Measurements from ENCODE around the gene NRXN3.

NRXN3 gene

DNA sequence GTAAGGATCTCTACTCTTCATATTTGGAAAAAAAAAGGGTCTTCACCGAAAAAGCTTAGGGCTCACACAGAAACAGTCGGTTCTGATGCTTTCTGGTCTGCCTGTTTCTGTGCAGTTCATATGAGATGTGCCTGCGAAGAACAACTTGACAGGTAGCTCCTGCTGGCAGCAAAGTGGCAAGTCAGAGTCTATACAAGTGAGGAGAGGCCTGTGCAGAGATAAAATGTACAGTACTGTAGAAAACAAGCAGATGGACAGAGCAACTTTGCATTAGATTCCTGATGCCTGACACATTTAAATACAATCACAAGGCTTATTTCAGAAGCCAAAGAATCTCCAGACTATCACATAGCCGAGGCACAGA, 1105.1 kb downstream of the NRXN3 start:
- DNase-seq = no peak

DNA sequence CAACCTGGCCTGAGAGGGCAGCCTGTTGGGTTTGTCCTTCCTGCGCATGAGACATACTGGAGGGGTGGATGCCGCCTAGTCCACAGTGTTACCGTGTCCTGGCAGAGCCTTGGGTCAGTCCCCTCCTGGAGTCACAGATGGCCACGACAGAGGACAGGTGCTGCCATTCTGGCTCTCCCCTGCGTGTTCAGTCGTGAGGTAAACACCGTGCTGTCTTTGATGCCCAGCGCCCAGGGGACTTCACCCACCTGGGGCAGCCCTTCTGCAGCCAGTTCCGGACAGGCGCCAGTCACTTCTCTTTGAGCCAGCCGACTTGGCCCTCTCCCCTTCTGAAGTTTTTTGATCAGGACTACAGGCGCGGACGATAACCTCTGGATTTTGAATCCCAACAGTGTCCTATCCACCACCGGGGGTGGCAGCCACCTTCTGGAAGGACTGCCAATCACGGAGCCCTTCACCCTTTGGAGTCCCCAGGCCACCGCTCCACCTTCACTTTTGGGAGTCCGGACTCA, 1108.2 kb downstream of the NRXN3 start:
- DNase-seq = no peak

GRCh38 chr14:79278798-79279644, 1108.8 kb downstream of the NRXN3 start:
- no peak for DNase-seq

- no peak for DNase-seq
Observed at GRCh38 chr14:79279645-79280597, 1109.7 kb downstream of the NRXN3 start.

DNA sequence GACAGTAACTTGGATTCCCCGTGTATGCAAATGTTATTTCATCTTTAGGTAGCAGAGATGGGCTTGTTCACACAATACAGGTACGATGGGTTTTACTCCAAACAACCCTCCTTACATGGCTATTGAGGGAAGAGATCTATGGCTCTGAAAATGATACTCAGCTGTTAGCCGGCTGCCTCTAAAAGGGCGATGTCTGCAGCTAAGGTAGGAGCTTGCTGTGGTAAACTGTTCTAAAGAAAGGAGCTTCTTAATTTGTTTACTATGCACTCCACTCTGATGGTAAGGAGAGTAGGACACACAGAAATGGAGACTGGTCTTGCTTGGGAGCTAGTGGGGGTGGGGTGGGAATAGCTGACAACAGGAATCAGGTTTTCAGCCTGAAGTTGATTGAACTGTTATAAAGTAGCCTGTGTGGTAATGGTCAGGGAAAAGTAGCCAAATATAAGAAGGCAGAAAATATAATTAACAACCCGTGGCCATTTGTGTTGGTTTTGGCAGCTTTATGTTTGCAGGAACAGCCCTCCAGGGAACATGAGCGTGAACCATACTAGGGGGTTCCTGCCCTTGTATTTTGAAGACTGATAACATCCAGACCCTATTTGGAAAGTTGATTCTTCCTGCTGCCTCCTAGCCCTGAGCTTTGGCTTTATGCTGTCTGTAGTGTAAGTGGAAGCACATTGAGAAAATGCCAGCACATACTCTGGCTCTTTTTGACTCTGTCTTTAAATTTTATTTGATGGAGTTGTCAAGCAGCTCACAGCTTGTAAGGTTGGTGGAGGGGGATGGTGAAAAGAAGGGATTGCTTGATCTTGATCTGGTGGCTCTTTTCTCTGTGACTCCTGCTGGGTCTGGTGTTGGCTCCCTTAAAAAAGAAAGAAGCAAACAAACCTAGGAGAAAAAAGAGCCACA, 1111.3 kb downstream of the NRXN3 start:
- DNase-seq = no peak

GRCh38 chr14:79284621-79285020, 1114.4 kb downstream of the NRXN3 start:
- no peak for DNase-seq

GRCh38 chr14:79285263-79285662, 1115.1 kb downstream of the NRXN3 start:
- DNase-seq = no peak

DNA sequence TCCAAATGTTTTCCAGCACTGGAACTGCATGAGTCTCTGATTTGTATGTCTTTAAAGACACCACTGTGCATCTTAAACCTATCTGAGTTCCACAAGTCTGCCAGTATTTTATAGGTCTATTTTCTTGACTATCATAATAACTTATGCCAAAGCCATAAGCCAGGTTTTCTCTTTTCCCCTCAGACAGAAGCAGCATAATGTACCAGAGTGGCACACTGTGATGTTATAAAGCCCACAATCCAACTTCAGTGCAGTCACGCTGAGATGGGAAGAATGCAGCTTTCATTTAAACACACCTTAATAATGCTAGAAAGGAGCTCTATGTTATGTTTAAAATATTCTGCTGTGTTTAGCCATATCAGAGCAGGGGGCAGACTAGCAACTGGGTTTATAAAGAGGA, 1117.8 kb downstream of the NRXN3 start:
- DNase-seq = no peak

DNA sequence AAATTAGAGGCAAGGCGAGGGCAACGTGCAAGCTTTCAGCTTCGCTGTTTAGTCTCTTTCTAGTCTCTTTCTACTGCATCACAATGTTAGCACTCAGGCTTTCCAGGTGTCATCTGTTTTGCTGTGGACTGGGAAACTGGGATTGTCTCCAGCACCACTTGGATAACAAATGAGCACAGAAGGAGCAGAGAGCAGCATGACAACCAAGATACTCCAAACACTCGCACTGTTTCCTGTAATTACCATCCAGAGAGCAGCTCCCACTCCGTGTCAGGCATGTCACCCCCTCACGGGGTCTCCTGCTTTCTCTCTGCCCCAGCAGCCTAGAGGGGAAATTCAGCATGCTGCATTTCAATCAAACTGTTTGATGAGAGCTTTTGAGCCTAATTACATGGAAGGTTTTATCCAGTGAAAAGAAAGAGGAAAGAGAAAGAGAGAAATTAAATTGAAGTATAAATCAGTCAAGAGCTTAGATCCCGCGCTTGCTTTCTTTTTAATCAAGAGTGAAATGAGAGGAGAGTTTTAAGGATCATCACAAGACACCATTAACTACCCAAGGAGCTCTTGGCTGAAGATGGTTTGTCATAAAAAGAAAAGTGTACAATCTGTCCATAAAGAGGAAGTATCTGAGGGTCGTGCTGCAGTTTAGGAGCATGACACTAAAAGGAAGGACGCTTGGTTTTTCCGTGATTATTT, 1123.5 kb downstream of the NRXN3 start:
- DNase-seq = no peak

DNA sequence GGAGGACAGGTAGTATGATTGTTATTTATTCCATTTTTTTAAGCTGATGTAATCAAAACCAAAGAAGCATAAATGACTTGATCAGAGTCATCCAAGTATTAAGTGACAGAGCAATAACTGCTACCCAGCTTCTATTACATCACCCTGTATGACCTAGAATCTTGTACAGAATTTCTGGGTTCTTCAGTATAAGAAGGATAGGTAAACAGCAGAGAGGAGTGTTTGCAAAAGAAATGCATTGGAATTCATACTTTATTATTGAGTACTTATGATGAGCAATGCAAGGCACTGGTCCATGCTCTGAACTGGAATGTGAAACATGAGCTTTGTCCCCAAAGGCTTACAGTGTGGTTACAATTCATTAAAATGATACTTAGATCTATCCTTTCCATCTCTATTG, 1124.3 kb downstream of the NRXN3 start:
- no peak for DNase-seq

DNA sequence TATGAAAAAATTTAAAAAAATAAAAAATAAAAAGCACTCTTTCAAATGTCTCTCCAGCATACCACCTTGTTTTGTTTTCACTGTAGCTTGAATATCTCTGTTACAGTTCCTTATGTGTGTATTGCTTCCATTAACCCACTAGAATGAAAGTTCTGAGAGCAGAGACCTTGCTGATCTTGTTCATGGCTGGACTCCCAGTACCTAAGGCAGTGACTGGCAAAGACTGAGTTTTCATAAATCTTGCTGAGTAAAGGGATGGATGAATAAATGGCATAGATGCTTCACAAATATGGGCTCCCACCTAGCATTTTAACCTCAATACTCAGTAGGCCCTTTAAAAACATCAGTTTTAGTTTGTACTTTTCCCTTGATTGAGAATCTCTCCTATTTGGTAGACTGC, 1125.2 kb downstream of the NRXN3 start:
- DNase-seq = no peak

DNA sequence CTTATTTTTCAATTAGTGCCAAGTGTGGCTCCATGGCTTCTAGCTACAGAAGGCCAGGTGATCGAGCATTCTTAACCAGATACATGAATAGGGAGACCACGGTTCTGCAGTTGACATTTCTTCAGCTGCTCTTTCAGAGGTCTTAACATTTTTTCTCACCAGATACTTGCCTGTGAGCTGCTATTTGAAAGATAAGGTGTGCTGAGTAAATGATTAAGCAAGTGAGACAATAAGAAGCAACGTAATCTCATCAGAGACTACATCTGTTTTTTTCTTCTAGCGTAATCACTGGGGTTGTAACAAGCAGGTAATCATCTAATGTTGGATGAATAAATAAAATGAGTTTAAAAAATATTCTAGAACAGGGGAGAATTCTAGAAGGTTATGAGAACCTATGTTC, 1128.2 kb downstream of the NRXN3 start:
- DNase-seq = no peak

GRCh38 chr14:79299162-79299561, 1129.0 kb downstream of the NRXN3 start:
- DNase-seq = no peak

DNA sequence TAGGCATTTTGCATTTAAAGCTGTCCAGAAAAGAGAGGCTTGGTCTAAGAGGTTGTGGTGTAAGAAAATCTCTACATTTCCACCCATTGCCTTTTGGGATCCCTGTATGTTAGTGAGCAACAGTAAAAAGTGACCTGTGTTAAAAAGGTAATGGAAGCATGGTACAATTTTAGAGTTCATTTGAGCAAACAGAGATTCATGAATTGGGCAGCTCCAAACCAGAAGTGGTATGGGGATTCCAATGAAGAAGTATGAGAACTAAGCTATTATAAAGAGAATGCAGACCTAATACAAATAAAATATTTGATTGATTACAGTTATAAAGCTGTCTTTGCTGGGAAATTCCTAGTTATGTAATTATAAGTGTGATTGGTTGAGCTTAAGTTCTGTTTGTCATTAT, 1134.1 kb downstream of the NRXN3 start:
- no peak for DNase-seq

DNA sequence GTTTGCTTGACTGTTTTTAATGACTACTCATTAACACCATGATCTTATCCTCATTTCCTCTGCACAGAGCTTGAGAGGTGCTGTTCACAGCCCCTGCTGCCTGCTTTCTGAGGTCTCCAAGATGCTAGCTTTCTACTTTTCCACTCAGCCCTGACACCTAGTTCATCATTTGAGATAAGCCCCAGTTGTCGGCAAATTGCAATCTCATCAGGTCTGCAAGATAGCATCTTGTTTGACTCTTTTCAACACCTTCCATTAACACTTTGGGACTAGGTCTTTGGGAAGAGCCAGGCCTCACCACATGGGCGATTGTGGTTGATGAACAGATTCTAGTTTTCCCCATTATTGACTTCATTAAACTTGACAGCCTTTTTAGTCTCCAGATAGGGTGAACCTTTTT, 1136.4 kb downstream of the NRXN3 start:
- DNase-seq = no peak

- no peak for DNase-seq
Observed at GRCh38 chr14:79318371-79318770, 1148.2 kb downstream of the NRXN3 start.

DNA sequence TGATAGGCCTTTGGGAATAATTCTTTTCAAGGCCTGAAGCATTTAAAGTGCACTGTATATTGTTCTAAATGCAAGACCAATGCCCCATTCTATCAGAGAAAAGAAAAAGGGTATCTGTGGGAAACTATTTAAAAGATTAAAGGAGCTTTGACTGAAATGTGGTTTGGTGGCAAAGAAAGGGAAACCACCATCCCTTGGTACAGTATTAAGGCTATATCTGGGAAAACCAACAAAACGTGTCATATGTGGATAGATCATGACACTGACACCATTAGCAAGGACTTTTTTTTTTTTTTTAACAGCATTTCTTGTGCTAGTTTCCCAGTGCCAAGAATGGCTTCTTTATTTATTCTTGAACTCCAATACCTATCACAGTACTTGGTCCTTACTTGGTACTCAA, 1150.4 kb downstream of the NRXN3 start:
- no peak for DNase-seq

- no peak for DNase-seq
Observed at GRCh38 chr14:79321070-79321469, 1150.9 kb downstream of the NRXN3 start.

DNA sequence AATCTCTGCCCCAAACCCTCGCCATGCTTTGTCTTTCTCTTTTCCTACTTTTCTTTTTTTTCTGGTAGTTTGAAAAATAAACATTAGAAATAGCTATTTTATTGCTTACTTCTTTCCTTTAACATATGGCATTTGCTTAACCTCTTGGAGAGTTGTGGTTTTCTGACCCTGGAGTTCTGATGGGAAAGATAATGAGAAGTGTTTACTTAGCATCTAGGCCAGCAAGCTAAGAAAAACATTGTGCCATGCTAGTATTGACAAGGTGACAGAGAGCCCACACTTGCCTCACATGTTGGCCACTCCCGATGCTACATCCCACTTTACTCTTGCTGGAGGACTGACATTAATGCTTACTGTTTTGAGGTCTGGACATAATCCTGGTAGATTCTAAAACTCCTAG, 1154.9 kb downstream of the NRXN3 start:
- no peak for DNase-seq

DNA sequence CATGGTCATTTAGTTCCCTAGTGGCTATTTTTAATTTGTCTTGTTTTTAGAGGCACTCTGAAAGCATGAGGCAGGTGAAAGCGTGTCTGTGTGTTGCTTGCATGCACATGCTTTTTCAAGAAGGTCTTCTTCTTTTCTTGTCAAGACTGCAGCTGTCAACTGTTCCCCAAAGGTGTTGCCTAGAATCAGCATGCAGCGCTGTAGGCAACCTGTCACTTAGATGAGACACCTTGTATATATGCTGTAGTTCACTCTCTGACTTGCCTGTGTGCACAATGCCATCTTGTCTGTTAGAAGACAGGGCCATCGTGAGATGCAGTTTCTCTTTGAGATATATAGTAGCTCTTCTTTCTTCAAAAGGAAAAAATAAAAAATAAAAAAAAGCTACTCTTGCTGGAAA, 1155.4 kb downstream of the NRXN3 start:
- DNase-seq = no peak

DNA sequence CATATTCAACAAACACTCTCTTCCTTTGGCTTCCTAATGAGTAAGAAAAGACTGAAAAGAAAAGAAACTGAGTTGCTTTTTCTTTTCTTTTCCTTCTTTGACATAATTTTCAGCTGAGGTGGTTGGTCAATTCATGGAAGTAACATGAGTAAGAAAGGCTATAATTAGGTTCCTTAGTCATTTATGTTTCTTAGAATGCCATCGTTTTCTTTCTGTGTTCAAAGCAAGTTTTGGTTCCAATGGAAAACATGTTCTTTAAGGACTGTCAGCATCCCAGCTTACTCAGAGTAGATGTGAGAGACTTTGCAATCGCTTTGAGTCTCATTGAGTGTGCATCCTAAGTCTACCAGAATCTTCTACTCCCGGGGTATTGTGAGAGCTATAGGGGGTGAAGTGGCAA, 1158.7 kb downstream of the NRXN3 start:
- DNase-seq = no peak

DNA sequence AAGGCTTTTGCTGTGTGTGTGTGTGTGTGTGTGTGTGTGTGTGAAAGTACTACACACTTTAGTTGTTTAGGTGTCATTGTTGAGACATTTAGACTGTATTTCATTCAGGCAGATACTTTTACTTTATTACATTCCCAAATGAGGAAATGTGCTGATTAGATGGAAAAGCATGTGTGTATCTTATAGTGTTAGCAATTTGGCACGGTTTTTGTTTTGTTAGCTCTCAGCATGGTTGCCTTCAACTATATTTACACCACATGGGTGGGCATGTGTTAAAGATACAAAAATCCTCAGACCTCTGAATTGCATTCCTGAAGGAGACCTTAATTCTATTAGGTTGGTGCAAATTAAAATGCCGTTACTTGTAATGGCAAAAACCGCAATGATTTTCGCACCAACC, 1161.7 kb downstream of the NRXN3 start:
- DNase-seq = no peak

Measured in stimulated activated CD8-positive, alpha-beta memory T cell treated with anti-CD3 and anti-CD28 coated beads, Interleukin-4, amount 100 ng/mL, for 48 hours (primary cell).